Mucosa of rectum (tissue), 2 donors: ENCODE data around the gene CABLES2.

Source experiments
- H3K27ac ChIP-seq, 2 donors: one replicate each; pipeline ENCODE4 v1.7.0; 2013; ENCODE audit warnings: inconsistent platforms in 2 of 2, low read depth in 2 of 2, low read length in 2 of 2
- H3K27me3 ChIP-seq, 2 donors: one replicate each; pipeline ENCODE4 v1.7.0; 2013; ENCODE audit warnings: low read length in 2 of 2; ENCODE audit not compliant: control insufficient read depth in 2 of 2, insufficient read depth in 2 of 2
- H3K36me3 ChIP-seq, 2 donors: one replicate each; pipeline ENCODE4 v1.7.0; 2013; ENCODE audit warnings: low read length in 2 of 2; ENCODE audit not compliant: control insufficient read depth in 2 of 2, insufficient read depth in 2 of 2
- H3K4me1 ChIP-seq, 2 donors: one replicate each; pipeline ENCODE4 v1.7.0; 2013; ENCODE audit warnings: low read length in 2 of 2, mild to moderate bottlenecking in 1 of 2; ENCODE audit not compliant: control insufficient read depth in 2 of 2, insufficient read depth in 2 of 2
- H3K4me3 ChIP-seq, 2 donors: one replicate each; pipeline ENCODE4 v1.7.0; 2013; ENCODE audit warnings: low read length in 2 of 2
- H3K9ac ChIP-seq, 2 donors: one replicate each; pipeline ENCODE4 v1.7.0; 2013; ENCODE audit warnings: low read length in 2 of 2, low read depth in 1 of 2, mild to moderate bottlenecking in 1 of 2
- H3K9me3 ChIP-seq, 2 donors: one replicate each; pipeline ENCODE4 v1.7.0; 2013; ENCODE audit warnings: low read length in 2 of 2; ENCODE audit not compliant: control insufficient read depth in 2 of 2
- donor health status: healthy.
- donor health status: Normal muscosa, but diverticular disease.

CABLES2 gene

DNA sequence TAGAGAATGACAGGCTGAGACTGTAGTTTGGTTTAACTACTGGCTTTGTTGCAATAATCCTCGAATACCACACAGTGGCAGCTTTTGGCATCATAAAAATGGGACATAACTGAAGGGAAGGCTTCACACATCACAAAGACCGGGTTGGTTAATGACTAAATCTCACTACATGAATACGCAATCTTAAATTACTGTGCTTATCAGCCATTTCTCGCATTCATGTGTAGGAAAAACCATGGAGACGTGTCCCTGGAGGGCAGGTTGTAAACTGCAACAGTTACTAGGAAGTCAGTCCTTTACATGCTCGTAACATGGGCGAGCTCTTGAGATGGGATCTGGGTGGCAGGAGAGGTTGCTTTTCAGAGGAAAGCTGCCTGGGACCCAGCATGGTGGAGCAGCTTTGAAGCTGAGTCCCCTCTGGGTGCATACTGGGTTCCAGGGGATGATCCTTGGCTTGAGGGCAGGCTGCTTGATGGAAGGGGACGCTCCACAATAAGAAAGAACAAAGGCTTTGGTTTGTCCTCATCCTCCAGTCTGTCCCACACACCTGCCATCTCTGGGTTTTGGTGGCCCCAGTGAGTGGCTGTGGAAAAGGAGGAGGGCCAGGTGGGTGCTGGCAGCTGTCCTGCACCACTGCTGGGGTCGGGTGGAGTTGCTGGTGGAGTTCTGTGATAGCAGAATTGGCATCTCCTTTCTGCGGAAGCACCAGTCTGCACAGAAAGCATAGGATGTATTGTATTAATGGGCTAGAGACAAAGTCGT, 18.1 kb downstream of the CABLES2 start:
- no peak overlapping the region for H3K9ac ChIP-seq
- no peaks in the 10 kb centered on the region for H3K27me3 ChIP-seq
- no peak overlapping the region for H3K27ac ChIP-seq
- H3K36me3 ChIP-seq, result peaks cover 13 to 37% of the 10 kb centered on the region in 2 donors
- no peaks in the 10 kb centered on the region for H3K9me3 ChIP-seq
- no peak overlapping the region for H3K4me3 ChIP-seq
- peaks cover 16 to 25% of the 10 kb centered on the region in 2 donors for H3K4me1 ChIP-seq

DNA sequence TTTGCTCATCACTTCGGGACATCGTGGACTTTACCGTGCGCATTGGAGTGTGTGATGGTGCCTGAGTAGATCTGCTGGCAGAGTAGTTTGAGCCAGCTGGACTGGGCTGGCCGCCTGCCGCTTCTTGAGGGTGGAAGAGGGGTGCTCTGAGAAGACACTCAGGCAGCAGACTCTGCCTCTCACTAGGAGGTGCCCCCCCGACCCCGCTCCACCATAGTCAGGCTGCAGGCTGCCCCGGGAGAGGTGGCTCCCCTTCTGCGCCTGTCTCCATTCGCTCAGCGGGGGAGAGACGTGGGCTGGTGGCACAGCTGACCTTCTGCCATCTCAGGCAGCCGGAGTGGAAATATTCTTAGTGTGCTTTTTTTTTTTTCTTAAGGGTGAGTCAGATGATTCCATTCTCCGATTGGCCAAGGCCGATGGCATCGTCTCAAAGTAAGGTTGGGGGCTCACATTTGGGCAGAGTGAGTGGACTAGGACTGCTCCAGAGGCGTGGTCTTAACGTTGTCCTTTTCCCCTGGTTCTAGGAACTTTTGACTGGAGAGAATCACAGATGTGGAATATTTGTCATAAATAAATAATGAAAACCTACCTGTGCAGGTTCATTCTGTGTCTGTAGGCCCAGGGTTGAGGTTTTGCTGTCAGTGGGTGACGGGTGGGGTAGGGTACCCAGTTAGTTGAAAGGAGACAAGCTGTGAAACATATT, 19.0 kb downstream of the CABLES2 start:
- peaks cover 13 to 30% of the 10 kb centered on the region in 2 donors for H3K36me3 ChIP-seq
- no peaks in the 10 kb centered on the region for H3K9me3 ChIP-seq
- peak overlapping the region; percentile 85 to 86 for H3K9ac ChIP-seq
- peak overlapping the region in 1 of 2 donors; percentile 89 for H3K27ac ChIP-seq
- H3K4me3 ChIP-seq, result peak overlapping the region; percentile 95 to 97
- no peaks in the 10 kb centered on the region for H3K27me3 ChIP-seq
- peaks cover 16 to 25% of the 10 kb centered on the region in 2 donors for H3K4me1 ChIP-seq

DNA sequence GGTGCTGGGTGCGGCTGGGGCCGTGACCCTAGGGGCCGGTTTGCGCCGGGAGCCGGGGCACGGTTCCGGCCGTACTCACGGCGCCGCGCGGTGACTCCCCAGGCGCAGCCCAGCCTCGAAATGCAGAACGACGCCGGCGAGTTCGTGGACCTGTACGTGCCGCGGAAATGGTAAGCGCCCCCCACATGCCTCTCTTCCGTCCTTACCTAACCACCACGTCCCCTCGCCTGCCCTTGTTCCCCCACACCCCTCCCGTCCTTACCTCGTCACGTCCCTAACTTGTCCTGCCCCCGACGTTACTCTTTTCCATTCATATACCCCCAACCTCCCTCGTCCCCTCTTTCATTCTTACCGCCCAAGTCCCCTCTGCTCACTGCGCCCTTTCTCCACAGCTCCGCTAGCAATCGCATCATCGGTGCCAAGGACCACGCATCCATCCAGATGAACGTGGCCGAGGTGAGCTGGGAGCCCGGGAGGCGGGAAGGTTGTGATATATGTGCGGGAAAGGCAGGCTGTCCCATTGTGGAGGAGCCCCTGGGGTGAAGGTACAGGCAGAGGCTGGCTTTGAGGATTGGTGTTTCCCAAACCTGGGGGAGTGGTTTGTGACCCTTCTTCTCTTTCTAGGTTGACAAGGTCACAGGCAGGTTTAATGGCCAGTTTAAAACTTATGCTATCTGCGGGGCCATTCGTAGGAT, 19.7 kb downstream of the CABLES2 start:
- Histone ChIP-seq H3K9me3 (no peaks in the 10 kb centered on the region), H3K9ac (peak overlapping the region; percentile 85 to 86), H3K36me3 (peaks cover 13 to 24% of the 10 kb centered on the region in 2 donors), H3K4me1 (peaks cover 16 to 25% of the 10 kb centered on the region in 2 donors), H3K27me3 (no peaks in the 10 kb centered on the region), H3K4me3 (peak overlapping the region; percentile 95 to 97), H3K27ac (peak overlapping the region; percentile 83 to 89)

GRCh38 chr20:62386383-62387218, 20.5 kb downstream of the CABLES2 start, which contains the start of gene RPS21:
RPS21 (plus strand) TSS chr20:62387103; CDS start chr20:62387339, 236 bp downstream.
- H3K9ac ChIP-seq, result peak within 1 kb of the TSS; percentile 88 to 97
- H3K27ac ChIP-seq, result peak within 1 kb of the TSS; percentile 83 to 89
- peaks cover 16 to 25% of the 10 kb centered on the region in 2 donors for H3K4me1 ChIP-seq
- H3K27me3 ChIP-seq, result no peaks in the 10 kb centered on the region
- peaks cover 18 to 28% of the 10 kb centered on the region in 2 donors for H3K36me3 ChIP-seq
- H3K9me3 ChIP-seq, result no peaks in the 10 kb centered on the region
- peak within 1 kb of the TSS; percentile 95 to 97 for H3K4me3 ChIP-seq

DNA sequence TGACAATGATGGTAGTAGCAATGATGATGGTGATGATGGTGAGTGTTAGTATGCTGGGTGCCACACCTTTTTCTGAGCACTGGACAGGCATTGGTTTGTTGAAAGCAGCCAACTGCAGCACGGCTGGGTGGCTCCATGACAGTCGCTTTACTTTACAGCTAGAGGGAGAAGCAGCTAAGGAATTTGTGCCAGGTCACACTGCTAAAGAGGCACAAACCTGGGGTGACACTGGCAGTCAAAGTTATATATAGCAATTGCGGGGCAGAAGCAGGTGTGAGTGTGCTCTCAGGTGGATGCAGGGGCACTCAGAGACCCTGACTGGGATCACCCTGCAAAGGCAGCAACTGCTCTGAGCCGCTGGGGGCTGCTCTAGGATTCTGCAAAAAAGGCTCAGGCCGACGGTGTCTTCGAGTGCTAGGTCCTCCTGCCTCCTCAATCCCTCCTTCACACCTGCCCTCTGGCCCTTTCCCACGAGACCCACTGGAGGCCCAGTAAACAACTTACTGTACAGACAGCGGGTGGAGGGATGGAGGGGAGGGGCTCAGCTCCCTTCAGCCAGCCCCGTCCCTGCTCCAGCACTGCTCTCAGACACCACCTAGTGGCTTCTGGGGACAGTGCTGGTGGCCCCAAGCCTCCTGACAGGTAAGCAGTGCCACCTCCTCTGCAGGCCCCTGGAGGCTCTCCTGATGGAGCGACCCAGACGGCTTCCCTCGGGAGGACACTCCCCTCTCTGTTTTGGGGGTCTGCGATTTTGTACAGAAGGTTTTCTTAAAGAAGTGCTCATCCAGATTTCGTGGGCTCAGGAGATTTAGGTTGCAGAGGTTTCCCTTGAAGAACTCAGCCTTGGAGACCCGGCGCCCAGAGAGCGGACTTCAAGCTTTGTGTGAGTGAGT, 24.5 kb downstream of the CABLES2 start:
- no peak overlapping the region for H3K4me3 ChIP-seq
- no peaks in the 10 kb centered on the region for H3K27me3 ChIP-seq
- no peak overlapping the region for H3K27ac ChIP-seq
- no peak overlapping the region for H3K9ac ChIP-seq
- peaks cover 9 to 12% of the 10 kb centered on the region in 2 donors for H3K4me1 ChIP-seq
- H3K36me3 ChIP-seq, result peaks cover 5 to 7% of the 10 kb centered on the region in 2 donors
- H3K9me3 ChIP-seq, result no peaks in the 10 kb centered on the region

GRCh38 chr20:62381842-62382241, 25.2 kb downstream of the CABLES2 start:
- no peak overlapping the region for H3K27ac ChIP-seq
- no peak overlapping the region for H3K4me3 ChIP-seq
- no peaks in the 10 kb centered on the region for H3K27me3 ChIP-seq
- peaks cover 5 to 7% of the 10 kb centered on the region in 2 donors for H3K36me3 ChIP-seq
- no peak overlapping the region for H3K9ac ChIP-seq
- peaks cover 6 to 10% of the 10 kb centered on the region in 2 donors for H3K4me1 ChIP-seq
- no peaks in the 10 kb centered on the region for H3K9me3 ChIP-seq

- H3K9me3 ChIP-seq, result no peaks in the 10 kb centered on the region
- no peak overlapping the region for H3K4me3 ChIP-seq
- peaks cover 6 to 9% of the 10 kb centered on the region in 2 donors for H3K4me1 ChIP-seq
- H3K27me3 ChIP-seq, result no peaks in the 10 kb centered on the region
- peak overlapping the region in 1 of 2 donors; percentile 9 for H3K27ac ChIP-seq
- peaks cover 5 to 7% of the 10 kb centered on the region in 2 donors for H3K36me3 ChIP-seq
- H3K9ac ChIP-seq, result no peak overlapping the region
Observed at GRCh38 chr20:62381202-62381797, 25.8 kb downstream of the CABLES2 start.

- Histone ChIP-seq H3K9ac (no peak overlapping the region), H3K27me3 (no peaks in the 10 kb centered on the region), H3K9me3 (no peaks in the 10 kb centered on the region), H3K36me3 (peaks cover 5 to 7% of the 10 kb centered on the region in 2 donors), H3K4me3 (no peak overlapping the region), H3K27ac (no peak overlapping the region), H3K4me1 (peaks cover 0 to 12% of the 10 kb centered on the region in 2 donors)
Observed at GRCh38 chr20:62378215-62378614, 28.9 kb downstream of the CABLES2 start.
